SU-DHL-6 (cell line): Measurements from ENCODE around the gene CA11.

Experiments
- H2AFZ ChIP-seq: fragments of 200-600 bp; sonication (generic); 2 replicates; pipeline ENCODE4 v1.6.1; 2014; ENCODE audit warnings: low read depth, mild to moderate bottlenecking, moderate library complexity, mixed read lengths, antibody characterized with exemption, low read length; ENCODE audit not compliant: severe bottlenecking
- H3F3A ChIP-seq: fragments of 200-600 bp; shearing (Covaris generic); 2 replicates; pipeline ENCODE4 v1.6.0; 2016; ENCODE audit warnings: antibody characterized with exemption, mild to moderate bottlenecking; ENCODE audit not compliant: insufficient read depth
- H3K27ac ChIP-seq: fragments of 200-600 bp; sonication (generic); 2 replicates; pipeline ENCODE4 v1.5.1; 2016; ENCODE audit warnings: low read depth, mild to moderate bottlenecking, low read length, moderate library complexity, mixed read lengths
- H3K27me3 ChIP-seq: fragments of 200-600 bp; sonication (generic), shearing (Covaris generic); 2 replicates; pipeline ENCODE4 v1.6.0; 2014; ENCODE audit warnings: mild to moderate bottlenecking, low read length
- H3K36me3 ChIP-seq: fragments of 200-600 bp; sonication (generic); 2 replicates; pipeline ENCODE4 v1.6.1; 2014; ENCODE audit warnings: mild to moderate bottlenecking, low read length, mixed read lengths
- H3K4me2 ChIP-seq: fragments of 300-600, 200-600 bp; shearing (Covaris generic), sonication (generic); 2 replicates; pipeline ENCODE4 v1.6.0; 2014; ENCODE audit warnings: low read length, low read depth, mild to moderate bottlenecking; ENCODE audit not compliant: poor library complexity, severe bottlenecking
- H3K4me3 ChIP-seq: fragments of 200-600 bp; sonication (generic); 2 replicates; pipeline ENCODE4 v1.5.1; 2014; ENCODE audit warnings: antibody characterized with exemption, low read length, mild to moderate bottlenecking, mixed read lengths; ENCODE audit not compliant: insufficient read depth, poor library complexity, severe bottlenecking
- H3K79me2 ChIP-seq: fragments of 200-600 bp; sonication (generic); 2 replicates; pipeline ENCODE4 v1.6.1; 2014; ENCODE audit warnings: mild to moderate bottlenecking, low read length, moderate library complexity; ENCODE audit not compliant: insufficient read depth
- H3K9ac ChIP-seq: fragments of 200-600 bp; sonication (generic); 2 replicates; pipeline ENCODE4 v1.7.0; 2014; ENCODE audit warnings: mild to moderate bottlenecking, low read length
- H3K9me2 ChIP-seq: fragments of 200-600 bp; sonication (generic); replicated peaks from 2 replicates; pipeline ENCODE4 v1.6.1; 2014; ENCODE audit warnings: low read length; ENCODE audit not compliant: insufficient read depth
- H3K9me3 ChIP-seq: fragments of 200-600 bp; sonication (generic); 2 replicates; pipeline ENCODE4 v1.6.1; 2014; ENCODE audit warnings: low read length, mixed read lengths; ENCODE audit not compliant: insufficient read depth
- H4K20me1 ChIP-seq: fragments of 200-600 bp; sonication (generic); 2 replicates; pipeline ENCODE4 v1.6.1; 2014; ENCODE audit warnings: low read depth, mild to moderate bottlenecking, antibody characterized with exemption, low read length, moderate library complexity, mixed read lengths
- CTCF ChIP-seq: fragments of 200-600 bp; sonication (generic); IDR thresholded peaks from one replicate; pipeline ENCODE4 v1.5.1; 2017; ENCODE audit warnings: antibody characterized with exemption, mild to moderate bottlenecking, low read length, moderate library complexity; ENCODE audit not compliant: insufficient read depth, poor library complexity, severe bottlenecking
- EZH2phosphoT487 ChIP-seq: fragments of 200-600 bp; sonication (generic), shearing (Covaris generic); conservative IDR thresholded peaks from 2 replicates; pipeline ENCODE4 v1.6.1; 2018; ENCODE audit warnings: mild to moderate bottlenecking, antibody characterized with exemption, low read length, moderate library complexity, mixed read lengths

Gene CA11

DNA sequence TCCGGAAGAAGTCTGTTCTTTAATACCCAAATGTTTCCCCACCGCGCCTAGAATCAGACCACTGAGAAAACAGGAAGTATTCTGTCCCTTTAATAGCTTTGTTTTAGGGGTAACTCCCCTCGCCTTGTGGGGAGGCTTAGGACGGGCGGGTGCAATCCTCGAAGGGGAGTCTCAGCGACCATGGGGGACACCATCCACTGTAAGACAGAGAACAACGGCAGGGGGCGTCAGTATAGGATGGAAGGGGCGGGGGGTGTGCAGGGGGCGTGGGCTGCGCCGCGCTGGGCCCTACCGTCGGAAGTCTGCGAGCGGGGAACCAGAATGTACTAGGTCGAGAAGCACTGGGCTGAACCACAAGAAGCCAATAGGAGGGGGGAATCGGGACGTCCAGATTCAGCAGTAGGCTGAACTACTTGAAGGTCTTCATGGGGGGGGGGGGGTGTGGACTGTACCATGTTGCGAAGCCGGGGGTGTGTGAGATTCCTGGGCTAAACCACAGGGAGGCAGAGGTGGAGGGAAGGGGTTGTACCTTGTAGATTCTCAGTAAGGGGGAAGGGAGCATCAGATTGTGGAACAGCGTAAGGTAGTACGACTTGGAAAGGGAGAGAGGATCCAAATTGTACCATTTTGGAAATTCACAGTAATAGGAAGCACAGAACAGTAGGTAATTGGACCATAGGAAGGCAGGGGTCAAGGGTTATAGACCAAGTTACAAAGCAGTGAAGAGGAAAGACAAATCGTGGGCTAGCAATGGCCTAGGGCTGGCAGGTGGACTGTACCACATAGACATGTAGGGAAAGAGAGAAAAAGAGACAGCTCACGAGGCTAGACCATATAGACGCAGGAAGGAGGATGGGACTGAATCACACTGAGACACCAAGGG is 7.8 kb downstream of the CA11 start:
- peak overlapping the region; percentile 72 for H3K4me2 ChIP-seq
- H2AFZ ChIP-seq = peak overlapping the region; percentile 7
- H3K9ac ChIP-seq = peak overlapping the region; percentile 62
- no peaks in the 10 kb centered on the region for H3K36me3 ChIP-seq
- H3K27ac ChIP-seq = peak overlapping the region; percentile 89
- H3K9me2 ChIP-seq = no peaks in the 10 kb centered on the region
- peak overlapping the region; percentile 54 for H3K4me3 ChIP-seq
- no peaks in the 10 kb centered on the region for H3K27me3 ChIP-seq
- H4K20me1 ChIP-seq = no peaks in the 10 kb centered on the region
- no peaks in the 10 kb centered on the region for H3K9me3 ChIP-seq
- TF ChIP-seq CTCF (peak; percentile 17), EZH2phosphoT487 (no peak)
- H3K79me2 ChIP-seq = no peaks in the 10 kb centered on the region
- H3F3A ChIP-seq = peaks cover 19% of the 10 kb centered on the region

DNA sequence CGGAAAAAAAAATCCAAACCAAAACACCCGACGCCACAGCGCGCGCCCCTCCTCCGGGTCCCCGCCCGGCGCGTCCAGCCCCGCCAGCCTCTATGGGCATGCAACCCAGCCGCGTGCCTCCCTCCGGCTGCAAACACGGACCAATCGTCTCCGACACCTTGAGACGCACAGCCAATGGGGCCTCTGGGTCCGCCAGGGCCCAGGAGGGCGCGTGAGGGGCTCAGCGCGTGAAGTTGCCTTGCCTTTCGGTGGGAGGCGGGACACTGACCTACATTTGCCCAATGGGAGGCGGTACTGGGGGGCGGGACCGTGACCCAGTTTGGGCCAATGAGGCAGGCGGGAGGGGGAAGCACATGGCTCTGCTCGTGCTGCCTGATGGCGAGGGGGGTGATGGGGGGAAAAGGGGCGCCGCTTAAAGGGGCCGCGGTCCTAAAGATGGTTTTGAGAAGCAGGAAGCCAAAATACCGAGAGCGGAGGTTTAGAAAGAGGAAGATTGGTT is 8.5 kb downstream of the CA11 start:
- H3K79me2 ChIP-seq = no peaks in the 10 kb centered on the region
- peaks cover 21% of the 10 kb centered on the region for H3F3A ChIP-seq
- peak overlapping the region; percentile 54 for H3K4me3 ChIP-seq
- H3K27me3 ChIP-seq = no peaks in the 10 kb centered on the region
- H3K4me2 ChIP-seq = peak overlapping the region; percentile 89
- TF ChIP-seq CTCF (no peak), EZH2phosphoT487 (no peak)
- no peaks in the 10 kb centered on the region for H3K9me3 ChIP-seq
- peak overlapping the region; percentile 89 for H3K27ac ChIP-seq
- no peaks in the 10 kb centered on the region for H3K36me3 ChIP-seq
- no peaks in the 10 kb centered on the region for H3K9me2 ChIP-seq
- no peaks in the 10 kb centered on the region for H4K20me1 ChIP-seq
- H3K9ac ChIP-seq = peak overlapping the region; percentile 62
- H2AFZ ChIP-seq = peak overlapping the region; percentile 7

- no peaks in the 10 kb centered on the region for H3K79me2 ChIP-seq
- H3K4me3 ChIP-seq = peak within 1 kb of the TSS; percentile 68
- no peaks in the 10 kb centered on the region for H4K20me1 ChIP-seq
- peak within 1 kb of the TSS; percentile 7 for H2AFZ ChIP-seq
- no peaks in the 10 kb centered on the region for H3K9me3 ChIP-seq
- no peaks in the 10 kb centered on the region for H3K36me3 ChIP-seq
- H3K9me2 ChIP-seq = no peaks in the 10 kb centered on the region
- H3F3A ChIP-seq = peaks cover 21% of the 10 kb centered on the region
- TF ChIP-seq EZH2phosphoT487 (no peak), CTCF (no peak)
- peak within 1 kb of the TSS; percentile 89 for H3K4me2 ChIP-seq
- peak within 1 kb of the TSS; percentile 93 for H3K9ac ChIP-seq
- H3K27ac ChIP-seq = peak within 1 kb of the TSS; percentile 89
- no peaks in the 10 kb centered on the region for H3K27me3 ChIP-seq
Measured at GRCh38 chr19:48636859-48637448, 9.0 kb downstream of the CA11 start, which contains the start of gene DBP. DBP (minus strand) TSS chr19:48637379; CDS start chr19:48636994, 385 bp downstream.
